OCI-LY1 (cell line): ENCODE measurements around the gene ASZ1.
A peak's percentile ranks its signal among the peaks of the same experiment; 100 is the strongest.

Source experiments
- H2AFZ ChIP-seq: fragments of 200-600 bp; sonication (generic), shearing (Covaris generic); 2 replicates; pipeline ENCODE4 v1.6.0; 2014; ENCODE audit warnings: antibody characterized with exemption, mild to moderate bottlenecking, low read length
- H3F3A ChIP-seq: fragments of 200-600 bp; sonication (generic), shearing (Covaris generic); 2 replicates; pipeline ENCODE4 v1.6.0; 2014; ENCODE audit warnings: mild to moderate bottlenecking, antibody characterized with exemption, low read length, moderate library complexity; ENCODE audit not compliant: insufficient read depth
- H3K27ac ChIP-seq: fragments of 200-600 bp; sonication (generic); 2 replicates; pipeline ENCODE4 v1.5.1; 2014; ENCODE audit warnings: low read length, mixed run types, mild to moderate bottlenecking, low read depth; ENCODE audit not compliant: poor library complexity, severe bottlenecking
- H3K27me3 ChIP-seq: fragments of 200-600 bp; sonication (generic); 2 replicates; pipeline ENCODE4 v1.6.0; 2014; ENCODE audit warnings: antibody characterized with exemption, mild to moderate bottlenecking, low read length, moderate library complexity; ENCODE audit not compliant: insufficient read depth
- H3K36me3 ChIP-seq: fragments of 200-600 bp; sonication (generic); 2 replicates; pipeline ENCODE4 v1.6.1; 2014; ENCODE audit warnings: mild to moderate bottlenecking, antibody characterized with exemption, low read length, moderate library complexity, mixed read lengths; ENCODE audit not compliant: insufficient read depth
- H3K4me1 ChIP-seq: fragments of 200-600 bp; sonication (generic); 2 replicates; pipeline ENCODE4 v1.5.1; 2014; ENCODE audit warnings: mild to moderate bottlenecking, low read length, moderate library complexity; ENCODE audit not compliant: insufficient read depth, severe bottlenecking
- H3K4me2 ChIP-seq: fragments of 200-600 bp; sonication (generic), shearing (Covaris generic); 2 replicates; pipeline ENCODE4 v1.6.1; 2014; ENCODE audit warnings: low read length
- H3K4me3 ChIP-seq: fragments of 200-600 bp; sonication (generic); 2 replicates; pipeline ENCODE4 v1.5.1; 2014; ENCODE audit warnings: low read length, low read depth, mild to moderate bottlenecking, mixed read lengths; ENCODE audit not compliant: poor library complexity, severe bottlenecking
- H3K79me2 ChIP-seq: fragments of 200-600 bp; shearing (Covaris generic); 2 replicates; pipeline ENCODE4 v1.6.1; 2016; ENCODE audit warnings: mixed run types, low read length, mixed read lengths; ENCODE audit not compliant: insufficient read depth
- H3K9ac ChIP-seq: fragments of 200-600 bp; sonication (generic), shearing (Covaris generic); 2 replicates; pipeline ENCODE4 v1.6.1; 2014; ENCODE audit warnings: mild to moderate bottlenecking, low read length, mixed read lengths
- H3K9me2 ChIP-seq: fragments of 200-600 bp; sonication (generic), shearing (Covaris generic); 2 replicates; pipeline ENCODE4 v1.6.1; 2014; ENCODE audit warnings: low read depth, mild to moderate bottlenecking, low read length, mixed read lengths
- H3K9me3 ChIP-seq: fragments of 200-600 bp; shearing (Covaris generic); 2 replicates; pipeline ENCODE4 v1.6.1; 2014; ENCODE audit warnings: low read length, mixed read lengths
- H4K20me1 ChIP-seq: fragments of 200-600 bp; sonication (generic), shearing (Covaris generic); 2 replicates; pipeline ENCODE4 v1.6.0; 2016; ENCODE audit warnings: mild to moderate bottlenecking, low read length; ENCODE audit not compliant: insufficient read depth
- CTCF ChIP-seq: fragments of 200-600 bp; sonication (generic), shearing (Covaris generic); IDR thresholded peaks from 2 replicates; pipeline ENCODE4 v1.5.1; 2017; ENCODE audit warnings: mild to moderate bottlenecking, antibody characterized with exemption, low read length, moderate library complexity, mixed read lengths
- EZH2 ChIP-seq: fragments of 200-600 bp; sonication (generic), shearing (Covaris generic); IDR thresholded peaks from 2 replicates; pipeline ENCODE4 v1.8.0; 2017; ENCODE audit warnings: borderline replicate concordance, mixed run types, mild to moderate bottlenecking, antibody characterized with exemption, low read length, moderate library complexity, mixed read lengths

Gene ASZ1

GRCh38 chr7:117458977-117459583 is 31.8 kb upstream of the ASZ1 start:
- TF ChIP-seq EZH2 (no peak), CTCF (peak; percentile 68)

GRCh38 chr7:117448655-117449054 is 21.4 kb upstream of the ASZ1 start:
- no peak overlapping the region for H3K9ac ChIP-seq
- H3K36me3 ChIP-seq, result no peaks in the 10 kb centered on the region
- H3K9me3 ChIP-seq, result no peaks in the 10 kb centered on the region
- H3K4me2 ChIP-seq, result no peak overlapping the region
- no peaks in the 10 kb centered on the region for H3K79me2 ChIP-seq
- H3K4me1 ChIP-seq, result no peaks in the 10 kb centered on the region
- H3K27me3 ChIP-seq, result no peaks in the 10 kb centered on the region
- no peaks in the 10 kb centered on the region for H3F3A ChIP-seq
- TF ChIP-seq EZH2 (no peak), CTCF (no peak)
- no peak overlapping the region for H2AFZ ChIP-seq
- no peaks in the 10 kb centered on the region for H3K9me2 ChIP-seq
- H3K4me3 ChIP-seq, result no peak overlapping the region
- no peak overlapping the region for H3K27ac ChIP-seq
- H4K20me1 ChIP-seq, result no peaks in the 10 kb centered on the region

More at GRCh38 chr7:117458977-117459583, 31.8 kb upstream of the ASZ1 start:
- no peaks in the 10 kb centered on the region for H3K79me2 ChIP-seq
- H2AFZ ChIP-seq, result no peak overlapping the region
- H3K4me1 ChIP-seq, result no peaks in the 10 kb centered on the region
- H3K27ac ChIP-seq, result no peak overlapping the region
- no peaks in the 10 kb centered on the region for H3K9me3 ChIP-seq
- no peaks in the 10 kb centered on the region for H3K9me2 ChIP-seq
- no peaks in the 10 kb centered on the region for H3K36me3 ChIP-seq
- no peaks in the 10 kb centered on the region for H3F3A ChIP-seq
- H3K27me3 ChIP-seq, result no peaks in the 10 kb centered on the region
- H4K20me1 ChIP-seq, result no peaks in the 10 kb centered on the region
- no peak overlapping the region for H3K4me3 ChIP-seq
- H3K9ac ChIP-seq, result no peak overlapping the region
- no peak overlapping the region for H3K4me2 ChIP-seq

GRCh38 chr7:117446220-117446815 is 19.0 kb upstream of the ASZ1 start:
- Histone ChIP-seq H3K9ac (no peak overlapping the region), H3K36me3 (no peaks in the 10 kb centered on the region), H3K4me3 (no peak overlapping the region), H2AFZ (no peak overlapping the region), H3K27ac (no peak overlapping the region), H4K20me1 (no peaks in the 10 kb centered on the region), H3K9me2 (no peaks in the 10 kb centered on the region), H3K27me3 (no peaks in the 10 kb centered on the region), H3K79me2 (no peaks in the 10 kb centered on the region), H3F3A (no peaks in the 10 kb centered on the region), H3K9me3 (no peaks in the 10 kb centered on the region), H3K4me2 (no peak overlapping the region), H3K4me1 (no peaks in the 10 kb centered on the region)
- TF ChIP-seq CTCF (no peak), EZH2 (no peak)
